HEK293 (cell line): ENCODE results near the gene DLK2.

ENCODE experiments used
- CTCF ChIA-PET: fragments of 350-600 bp; formaldehyde crosslinking; extraction: SDS; loops from one replicate; lab custom pipeline; 2021; ENCODE audit warnings: antibody characterized with exemption; lab: Yijun Ruan, JAX
- POLR2A ChIA-PET: fragments of 300-600 bp; formaldehyde crosslinking; extraction: SDS; loops from one replicate; lab custom pipeline; 2020; ENCODE audit warnings: antibody characterized with exemption, inconsistent platforms; lab: Yijun Ruan, JAX
- H3K27ac ChIP-seq: fragments of 200-500 bp; sonication (Bioruptor generic); 2 replicates; pipeline ENCODE4 v1.5.1; 2014; ENCODE audit warnings: low read depth, low read length, control low read depth, inconsistent platforms; ENCODE audit errors: extremely low read depth
- H3K36me3 ChIP-seq, 2 experiments: fragments of 200-500 bp in 1 of 2; sonication (Bioruptor generic) in 1 of 2; 1 replicate in 1 of 2; 2 replicates in 1 of 2; pipeline ENCODE4 v1.5.1; 2014 to 2017; ENCODE audit warnings: inconsistent platforms in 2 of 2, low read length in 2 of 2; ENCODE audit not compliant: control insufficient read depth in 2 of 2, insufficient read depth in 1 of 2
- H3K4me1 ChIP-seq: fragments of 200-500 bp; sonication (Bioruptor generic); 2 replicates; pipeline ENCODE4 v1.5.1; 2014; ENCODE audit warnings: mild to moderate bottlenecking, low read length, inconsistent platforms; ENCODE audit not compliant: control insufficient read depth, insufficient read depth
- H3K4me3 ChIP-seq: 2 replicates; pipeline ENCODE4 v1.5.1; 2011; ENCODE audit warnings: low read depth, mild to moderate bottlenecking, control low read depth, low read length, moderate library complexity
- H3K9me3 ChIP-seq: fragments of 200-500 bp; sonication (Bioruptor generic); 2 replicates; pipeline ENCODE4 v1.5.1; 2014; ENCODE audit warnings: low read depth, low read length, inconsistent platforms; ENCODE audit not compliant: control insufficient read depth, insufficient read depth
- BCL11A ChIP-seq: fragments of 450-650 bp; formaldehyde crosslinking; IDR thresholded peaks from 2 replicates; pipeline ENCODE4 v1.5.1; 2016; ENCODE audit warnings: low read depth, missing biosample characterization, missing genetic modification characterization
- FEZF1 ChIP-seq: fragments of 450-650 bp; formaldehyde crosslinking; IDR thresholded peaks from 2 replicates; pipeline ENCODE4 v1.5.1; 2016; ENCODE audit warnings: missing biosample characterization, missing genetic modification characterization
- TRIM28 ChIP-seq: IDR thresholded peaks from 2 replicates; pipeline ENCODE4 v1.6.1; 2011; ENCODE audit warnings: low read length, control low read depth, borderline replicate concordance
- YY1 ChIP-seq: fragments of 450-650 bp; formaldehyde crosslinking; IDR thresholded peaks from 2 replicates; pipeline ENCODE4 v1.5.1; 2018; ENCODE audit warnings: missing biosample characterization, missing genetic modification characterization
- ZBTB49 ChIP-seq: fragments of 450-650 bp; formaldehyde crosslinking; IDR thresholded peaks from 2 replicates; pipeline ENCODE4 v1.5.1; 2016; ENCODE audit warnings: missing biosample characterization, missing genetic modification characterization, low read depth
- ZBTB6 ChIP-seq: fragments of 450-650 bp; formaldehyde crosslinking; IDR thresholded peaks from 2 replicates; pipeline ENCODE4 v1.5.1; 2017; ENCODE audit warnings: missing biosample characterization, missing genetic modification characterization
- ZNF266 ChIP-seq: fragments of 450-650 bp; formaldehyde crosslinking; IDR thresholded peaks from 2 replicates; pipeline ENCODE4 v1.5.1; 2016; ENCODE audit warnings: missing biosample characterization, missing genetic modification characterization, low read depth
- ZNF433 ChIP-seq: fragments of 450-650 bp; formaldehyde crosslinking; IDR thresholded peaks from 2 replicates; pipeline ENCODE4 v1.5.1; 2016; ENCODE audit warnings: missing biosample characterization, missing genetic modification characterization, low read depth
- ZNF596 ChIP-seq: fragments of 450-650 bp; IDR thresholded peaks from 2 replicates; pipeline ENCODE4 v1.5.0; 2018; ENCODE audit warnings: missing biosample characterization, mild to moderate bottlenecking, missing genetic modification characterization, moderate library complexity
- ZNF610 ChIP-seq: fragments of 450-650 bp; formaldehyde crosslinking; IDR thresholded peaks from 2 replicates; pipeline ENCODE4 v1.5.1; 2016; ENCODE audit warnings: missing biosample characterization, missing genetic modification characterization, borderline replicate concordance
- ZNF621 ChIP-seq: fragments of 450-650 bp; formaldehyde crosslinking; IDR thresholded peaks from 2 replicates; pipeline ENCODE4 v1.5.1; 2017; ENCODE audit warnings: missing biosample characterization, missing genetic modification characterization
- ZNF626 ChIP-seq: fragments of 450-650 bp; sonication (Bioruptor Pico); formaldehyde crosslinking; IDR thresholded peaks from 2 replicates; pipeline ENCODE4 v1.5.1; 2018; ENCODE audit warnings: missing biosample characterization, missing genetic modification characterization, inconsistent platforms
- ZNF776 ChIP-seq: fragments of 450-650 bp; formaldehyde crosslinking; IDR thresholded peaks from 2 replicates; pipeline ENCODE4 v1.5.0; 2017; ENCODE audit warnings: missing biosample characterization, missing genetic modification characterization, borderline replicate concordance
- ZSCAN5A ChIP-seq: fragments of 450-650 bp; formaldehyde crosslinking; IDR thresholded peaks from 2 replicates; pipeline ENCODE4 v1.5.1; 2016; ENCODE audit warnings: missing biosample characterization, missing genetic modification characterization

The DLK2 gene

GRCh38 chr6:43435682-43436437 lies 19.5 kb downstream of the DLK2 start:
- TF ChIP-seq ZSCAN5A (tag by site-specific recombination) (no peak), TRIM28 (no peak)
- H3K4me3 ChIP-seq: no peak overlapping the region
- POLR2A ChIA-PET: interaction anchor here (0.5 to 3.1 kb wide), 7 partner anchors 8 to 915 kb away, joined by 3 to 22 read pairs (median 4); partner anchors contain the start of genes ABCC10 and ZNF318
- CTCF ChIA-PET: interaction anchor here (0.6 to 1.2 kb wide), 4 partner anchors 9 to 22 kb away, joined by 3 read pairs; no protein-coding TSS in a partner anchor
- H3K36me3 ChIP-seq: peaks cover 13 to 50% of the 10 kb centered on the region in 2 experiments; a peak in 2 of 3 replicates
- peaks cover 6% of the 10 kb centered on the region for H3K4me1 ChIP-seq
- no peak overlapping the region for H3K27ac ChIP-seq
- H3K9me3 ChIP-seq: no peaks in the 10 kb centered on the region

GRCh38 chr6:43434943-43435342 lies 20.4 kb downstream of the DLK2 start:
- H3K27ac ChIP-seq: no peak overlapping the region
- POLR2A ChIA-PET: interaction anchor here (0.7 to 2.5 kb wide), 4 partner anchors 32 to 414 kb away, joined by 3 to 7 read pairs (median 4); partner anchors contain the start of genes RRP36 and ZNF318
- TF ChIP-seq ZNF596 (tag by site-specific recombination) (peak; percentile 43; the same call in 1 of the 2 replicates), YY1 (tag by site-specific recombination) (no peak)
- TF ChIP-seq, all 188 proteins: peak for 1
- H3K36me3 ChIP-seq: peaks cover 11 to 46% of the 10 kb centered on the region in 2 experiments; a peak in 2 of 3 replicates
- CTCF ChIA-PET: interaction anchor here (0.7 to 1.2 kb wide), 2 partner anchors 18 to 62 kb away, joined by 3 read pairs; no protein-coding TSS in a partner anchor
- H3K9me3 ChIP-seq: no peaks in the 10 kb centered on the region
- H3K4me1 ChIP-seq: peaks cover 6% of the 10 kb centered on the region
- no peak overlapping the region for H3K4me3 ChIP-seq

- Histone ChIP-seq H3K4me1 (peaks cover 6% of the 10 kb centered on the region), H3K4me3 (no peak overlapping the region), H3K36me3 (peaks cover 10 to 46% of the 10 kb centered on the region in 2 experiments; a peak in 2 of 3 replicates), H3K27ac (no peak overlapping the region), H3K9me3 (no peaks in the 10 kb centered on the region)
- ChIA-PET POLR2A (interaction anchor here (0.7 to 2.5 kb wide), 5 partner anchors 19 to 188 kb away, joined by 3 to 7 read pairs (median 4); partner anchors contain the start of genes DLK2 and ZNF318), CTCF (interaction anchor here (0.7 kb wide), 1 partner anchor 363 kb away, joined by 3 read pairs; no protein-coding TSS in a partner anchor)
- TF ChIP-seq ZNF433 (tag by site-specific recombination): no peak
- TF ChIP-seq ZNF621 (tag by site-specific recombination): no peak
- TF ChIP-seq ZNF626 (tag by site-specific recombination): no peak
- no peak for TF ChIP-seq BCL11A (tag by site-specific recombination)
- TF ChIP-seq ZNF610: no peak
- TF ChIP-seq ZBTB49 (tag by site-specific recombination): no peak
- no peak for TF ChIP-seq ZNF776 (tag by site-specific recombination)
- no peak for TF ChIP-seq FEZF1 (tag by site-specific recombination)
- no peak for TF ChIP-seq ZBTB6 (tag by site-specific recombination)
- TF ChIP-seq ZNF266: no peak
Observed at GRCh38 chr6:43434001-43434840, 21.1 kb downstream of the DLK2 start.
